Measurements from ENCODE around the gene RPS16. TPM values are rescaled to one million over a fixed set of nuclear protein-coding genes. Genes with fewer than 3 reads are reported as not detected.

RPS16 gene
- 2,011 and 2,213 TPM in 2 replicates for total RNA-seq

GRCh38 chr19:39435499-39436349 is at the start of gene RPS16:
Gene RPS16 (minus strand): TSS chr19:39435949. CDS start chr19:39435895, 54 bp downstream.

GRCh38 chr19:39480337-39481228 is 44.8 kb upstream of the RPS16 start, which contains the start of gene TIMM50:
Gene TIMM50 (plus strand): TSS chr19:39480838. CDS start chr19:39480854, 16 bp downstream.

GRCh38 chr19:39445196-39446111 is 9.7 kb upstream of the RPS16 start, which contains the start of gene SUPT5H:
Gene SUPT5H (plus strand): TSS chr19:39445582. CDS start chr19:39445891, 309 bp downstream.

GRCh38 chr19:39412100-39412866 is 23.5 kb downstream of the RPS16 start, which contains the start of gene PLEKHG2:
Gene PLEKHG2 (plus strand): TSS chr19:39412669. CDS start chr19:39414087, 1,418 bp downstream.

GRCh38 chr19:39406656-39407409 is 28.9 kb downstream of the RPS16 start, which contains the start of gene ZFP36:
Gene ZFP36 (plus strand): TSS chr19:39406847. CDS start chr19:39406905, 58 bp downstream.

GRCh38 chr19:39390751-39391437 is 44.9 kb downstream of the RPS16 start, which contains the start of the genes MED29 and PAF1:
Gene MED29 (plus strand): TSS chr19:39391378. CDS start chr19:39391423, 45 bp downstream.
Gene PAF1 (minus strand): TSS chr19:39391106. CDS start chr19:39390864, 242 bp downstream.

Other genes starting within 250 kb of the RPS16 start
- 0.25 TPM in 1 of 2 replicates, not detected in the other for gene NCCRP1, start 239.0 kb downstream of the RPS16 start, total RNA-seq
- gene SYCN, start 231.7 kb downstream of the RPS16 start, total RNA-seq: not detected in 2 replicates
- not detected in 2 replicates for gene IFNL3, start 190.9 kb downstream of the RPS16 start, total RNA-seq
- not detected in 2 replicates for gene IFNL4, start 187.1 kb downstream of the RPS16 start, total RNA-seq
- gene IFNL2, start 167.6 kb downstream of the RPS16 start, total RNA-seq: not detected in 2 replicates
- not detected in 2 replicates for gene IFNL1, start 139.5 kb downstream of the RPS16 start, total RNA-seq
- 0.65 and 1.0 TPM in 2 replicates for gene LRFN1, start 115.1 kb downstream of the RPS16 start, total RNA-seq
- gene GMFG, start 99.9 kb downstream of the RPS16 start, total RNA-seq: not detected in 2 replicates
- 94.0 and 133 TPM in 2 replicates for gene SAMD4B, start 93.5 kb downstream of the RPS16 start, total RNA-seq
- gene PAF1, start 44.8 kb downstream of the RPS16 start, total RNA-seq: 39.7 and 61.4 TPM in 2 replicates
- 46.3 and 64.5 TPM in 2 replicates for gene MED29, start 44.6 kb downstream of the RPS16 start, total RNA-seq
- 15.0 and 34.1 TPM in 2 replicates for gene ZFP36, start 29.1 kb downstream of the RPS16 start, total RNA-seq
- gene PLEKHG2, start 23.3 kb downstream of the RPS16 start, total RNA-seq: 27.1 and 55.8 TPM in 2 replicates
- 75.0 and 75.4 TPM in 2 replicates for gene SUPT5H, start 9.6 kb upstream of the RPS16 start, total RNA-seq
- 97.4 and 144 TPM in 2 replicates for gene TIMM50, start 44.9 kb upstream of the RPS16 start, total RNA-seq
- gene DLL3, start 63.0 kb upstream of the RPS16 start, total RNA-seq: 1.9 and 2.8 TPM in 2 replicates
- 0.81 TPM in 1 of 2 replicates, not detected in the other for gene SELENOV, start 79.2 kb upstream of the RPS16 start, total RNA-seq
- gene EID2B, start 96.9 kb upstream of the RPS16 start, total RNA-seq: 3.3 and 3.9 TPM in 2 replicates
- 13.2 and 19.5 TPM in 2 replicates for gene EID2, start 104.2 kb upstream of the RPS16 start, total RNA-seq
- gene LGALS13, start 166.6 kb upstream of the RPS16 start, total RNA-seq: not detected in 2 replicates
- not detected in 2 replicates for gene LGALS16, start 220.0 kb upstream of the RPS16 start, total RNA-seq